ENCODE data around the gene STAP2. TPM values are rescaled to one million over a fixed set of nuclear protein-coding genes. Genes with fewer than 3 reads are reported as not detected.

The STAP2 gene
- total and polyA plus RNA-seq, 10 of the 15 experiments (the other 5 are each of a cell fraction or from before 2014, with no cell fraction given) = 0.84 to 22.4 (median 15.2) TPM

- Histone ChIP-seq H3K9me3 (replicated peaks; ENCODE audit: control insufficient read depth, insufficient read depth, low read length) (no peaks in the 10 kb centered on the region), H3K27ac (ENCODE audit: control insufficient read depth, insufficient read depth) (no peak overlapping the region), H3K79me2 (ENCODE audit: control insufficient read depth, insufficient read depth, low read length) (peaks cover 11% of the 10 kb centered on the region), H3K4me3 (no peak overlapping the region), H3K4me2 (ENCODE audit: control insufficient read depth, insufficient read depth) (no peak overlapping the region), H2AFZ (ENCODE audit: control insufficient read depth, low read depth, low read length) (no peak overlapping the region), H3K27me3 (replicated peaks in 1 of 2; ENCODE audit: control insufficient read depth in 2 of 2, insufficient read depth in 2 of 2, low read length in 1 of 2) (no peaks in the 10 kb centered on the region), H3K36me3 (ENCODE audit: control insufficient read depth in 2 of 2, insufficient read depth in 2 of 2, low read length in 1 of 2) (peaks cover 22 to 62% of the 10 kb centered on the region in 2 experiments; a peak in 3 of 4 replicates), H3K4me1 (ENCODE audit: control insufficient read depth, insufficient read depth, low read length) (peaks cover 8% of the 10 kb centered on the region), H3K9ac (ENCODE audit: control insufficient read depth, insufficient read depth, low read length) (no peak overlapping the region), H4K20me1 (ENCODE audit: control insufficient read depth, insufficient read depth) (no peaks in the 10 kb centered on the region)
- no peak for DNase-seq (ENCODE audit: low read depth, low spot score)
- in situ Hi-C loops (cut with MboI) = no loop called here
- FAIRE-seq = no peak
- no peak for TF ChIP-seq ATF7 (IDR thresholded peaks at IDR 0.05; ENCODE audit: low read depth)
- no peak for TF ChIP-seq RAD51 (IDR thresholded peaks at IDR 0.05)
- TF ChIP-seq E2F4 (IDR thresholded peaks at IDR 0.05; ENCODE audit: low read depth, low read length) = no peak
- TF ChIP-seq RBBP5 (conservative IDR thresholded peaks at IDR 0.05) = no peak
- TF ChIP-seq PAX8 (IDR thresholded peaks at IDR 0.05) = no peak
- CTCF ChIA-PET = interaction anchor here (0.6 to 1.7 kb wide), 4 partner anchors 11 to 92 kb away, joined by 3 to 4 read pairs (median 3); partner anchors contain the start of gene CHAF1A
- RAD21 ChIA-PET (ENCODE audit: unreplicated experiment) = no interaction called here
- SMC1A ChIA-PET (ENCODE audit: uncharacterized antibody, unreplicated experiment) = no interaction called here
- 86% methylated on average over 26 of the region's 26 CpGs for WGBS (ENCODE audit: insufficient coverage, insufficient replicate concordance, low lambda C conversion rate, missing lambda C conversion rate)
- intact Hi-C loops (cut with micrococcal nuclease; ENCODE audit: unreplicated experiment) = no loop called here
- no peak for ATAC-seq
- POLR2A ChIA-PET = no interaction called here
- BruUV-seq (replicated peaks) = no TSS peak
Observed at GRCh38 chr19:4363571-4364304, 25.1 kb upstream of the STAP2 start.

All from GM12878 (cell line).